GM19372 (cell line): ENCODE results near the gene RBMS1.
"Not testable (repeated sequence)": the region's sequence is repeated elsewhere in the genome, so short reads cannot be mapped to it uniquely, and the experiment has no call there.

ENCODE experiments used
- ATAC-seq: cut with Tn5 transposase; IDR thresholded peaks from one replicate; pipeline ENCODE4 v1.9.1; 2021; ENCODE audit warnings: mild to moderate bottlenecking, low read depth, moderate library complexity; ENCODE audit not compliant: unreplicated experiment

Gene RBMS1

DNA sequence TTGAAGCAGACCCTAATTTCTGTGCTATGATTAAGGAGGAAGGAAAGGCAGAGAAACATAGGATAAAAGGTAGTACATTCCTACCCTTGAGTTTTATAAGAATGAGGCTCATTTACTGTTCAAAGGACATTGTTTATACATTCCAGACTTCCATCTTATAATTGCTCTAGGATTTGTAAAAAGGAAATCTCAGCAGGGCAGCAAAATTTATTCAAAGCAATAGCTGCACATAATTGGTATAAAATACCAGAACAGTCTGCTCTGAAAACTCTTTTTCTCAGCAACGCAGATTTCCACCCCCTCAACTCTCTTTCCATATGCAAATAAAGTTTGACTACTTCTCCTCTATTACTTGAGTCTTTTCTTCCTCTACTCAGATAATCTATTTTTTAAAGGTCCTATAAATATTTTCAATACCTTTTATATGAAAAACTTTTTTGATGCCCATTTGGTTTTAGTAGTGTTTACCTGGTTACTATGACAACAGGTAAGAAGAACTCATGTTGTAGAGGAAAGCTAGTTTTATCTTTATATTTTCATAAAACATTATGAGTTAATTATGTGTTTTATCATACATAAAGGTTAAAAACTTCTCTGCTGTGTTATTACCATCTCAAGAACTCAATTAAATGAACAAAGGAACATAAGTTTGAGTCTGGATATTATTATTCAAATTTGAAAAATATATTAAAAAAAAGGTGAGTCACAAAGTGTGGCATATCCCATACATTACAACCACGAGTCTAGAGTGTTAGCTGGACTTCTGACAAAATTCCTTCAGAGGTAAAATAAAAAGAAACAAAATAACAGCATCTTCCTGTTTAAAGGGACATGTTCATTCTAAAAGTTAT is 19.9 kb downstream of the RBMS1 start:
- ATAC-seq = no peak

DNA sequence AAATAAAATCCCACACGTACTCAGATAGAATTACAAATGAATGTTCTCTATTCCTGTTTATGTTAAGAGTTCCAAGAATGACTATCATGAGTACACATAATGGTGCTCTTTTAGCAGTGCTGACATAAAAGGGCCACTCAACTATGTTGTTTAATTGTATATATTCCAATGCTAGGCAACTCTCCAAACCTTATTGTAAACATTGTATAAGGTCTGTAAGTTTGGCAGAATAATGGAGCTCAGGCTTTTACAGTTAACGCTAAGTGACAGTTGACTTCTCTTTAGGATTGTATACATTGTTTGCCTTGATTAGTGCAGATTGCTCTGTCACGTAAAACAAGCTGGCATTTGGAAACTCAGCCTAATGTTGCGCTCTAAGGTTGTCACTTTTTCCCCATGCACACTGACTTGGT is 20.8 kb downstream of the RBMS1 start:
- ATAC-seq = no peak

DNA sequence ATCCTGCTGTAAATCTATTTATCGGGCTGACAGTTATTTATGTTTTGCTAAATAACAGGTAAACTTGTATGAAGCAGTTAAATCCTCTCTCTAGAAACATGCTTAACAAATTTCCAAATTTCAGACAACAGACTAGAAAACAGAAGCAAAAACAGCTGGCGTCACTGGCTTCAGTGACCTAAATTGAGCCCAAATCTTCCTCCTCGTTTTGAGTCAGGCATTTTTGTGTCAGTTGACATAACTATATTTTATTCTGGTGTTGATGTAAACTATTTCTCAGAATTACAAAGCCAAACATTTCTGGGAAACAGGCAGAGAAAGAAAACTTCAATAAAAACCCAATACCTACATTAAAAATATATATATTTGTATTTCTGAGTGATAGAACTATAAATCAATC is 21.7 kb downstream of the RBMS1 start:
- ATAC-seq = no peak

DNA sequence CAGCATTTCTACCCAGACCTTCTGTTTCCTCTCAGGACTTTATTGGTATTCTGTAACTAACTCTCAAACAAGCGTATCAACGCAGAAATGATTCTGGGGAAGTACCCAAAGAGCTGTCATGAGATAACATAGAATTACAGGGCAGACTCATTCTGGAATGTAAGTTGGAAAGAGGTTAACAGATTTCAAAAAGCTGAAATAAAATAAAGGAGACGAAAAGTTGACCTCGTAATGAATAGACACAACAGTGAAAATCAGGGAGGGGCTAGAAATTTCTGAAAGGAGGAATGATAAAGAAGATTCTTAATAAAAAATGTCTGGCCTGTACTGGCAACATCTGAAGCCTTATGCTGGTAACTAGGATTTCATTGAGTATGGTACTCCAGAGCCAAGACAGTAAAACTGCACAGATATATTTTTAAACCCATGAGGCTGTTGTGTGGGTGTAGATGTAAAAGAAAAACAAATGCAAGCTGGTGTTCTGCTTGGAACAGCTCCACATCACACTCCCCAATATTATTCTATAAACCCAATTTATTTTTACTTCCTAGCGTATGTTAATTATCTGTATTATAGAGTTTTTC is 23.9 kb downstream of the RBMS1 start:
- no peak for ATAC-seq

DNA sequence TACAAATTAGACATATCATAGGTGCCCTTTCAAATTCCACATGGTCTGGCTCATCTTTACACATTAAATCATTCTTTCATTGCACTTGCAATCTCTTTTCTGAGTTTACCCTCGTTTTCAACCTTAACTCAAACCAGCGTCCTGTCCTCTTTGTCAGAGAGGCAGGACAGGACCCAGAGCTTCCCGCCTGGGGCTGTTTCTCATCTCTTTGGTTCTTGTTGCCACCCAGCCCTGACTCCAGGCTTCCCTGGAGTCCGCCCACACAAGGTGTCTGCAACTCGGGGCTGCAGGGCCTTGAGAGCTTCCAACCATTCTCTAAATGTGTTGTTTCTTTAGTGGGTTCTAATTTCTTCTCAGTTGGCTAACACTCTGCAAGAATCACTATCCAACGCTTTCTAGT is 24.4 kb downstream of the RBMS1 start:
- no peak for ATAC-seq

DNA sequence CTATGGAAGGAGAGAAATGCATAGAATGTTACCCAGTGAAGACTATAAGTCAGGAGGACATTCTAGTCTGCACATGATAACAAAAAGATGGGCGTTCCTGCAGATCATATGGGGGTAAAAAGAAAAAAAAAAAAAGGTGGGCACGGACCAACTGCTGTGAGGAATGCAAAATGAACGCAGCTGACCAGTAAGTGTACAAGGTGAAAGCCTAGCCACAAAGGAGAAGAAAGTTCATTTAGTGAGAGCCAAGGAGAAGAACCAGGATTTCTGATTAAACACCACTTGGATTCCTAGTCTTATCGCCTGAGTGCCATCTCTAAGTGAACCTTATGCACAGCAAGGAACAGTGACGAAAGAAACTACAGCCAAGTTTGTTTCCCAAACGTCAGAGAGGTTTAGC is 26.5 kb downstream of the RBMS1 start:
- no peak for ATAC-seq

DNA sequence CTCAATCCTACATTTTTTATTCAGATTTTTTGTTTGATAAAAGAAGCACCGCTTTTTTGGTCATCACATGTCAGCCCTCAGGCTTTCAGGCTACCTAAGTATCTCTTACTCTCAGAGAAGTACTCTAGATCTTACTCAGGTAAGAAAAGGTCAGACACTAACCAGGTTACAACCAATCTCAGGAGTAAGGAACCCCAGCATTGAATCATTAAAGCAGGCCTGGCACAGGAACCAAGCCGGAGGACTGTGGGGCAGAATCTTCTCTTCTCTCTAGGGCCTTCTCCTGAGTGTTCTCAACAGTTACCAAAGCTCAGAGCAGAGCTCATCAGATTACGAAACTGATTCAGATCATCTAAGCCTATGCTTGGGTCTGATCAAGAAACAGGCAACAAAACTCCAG is 28.2 kb downstream of the RBMS1 start:
- no peak for ATAC-seq

DNA sequence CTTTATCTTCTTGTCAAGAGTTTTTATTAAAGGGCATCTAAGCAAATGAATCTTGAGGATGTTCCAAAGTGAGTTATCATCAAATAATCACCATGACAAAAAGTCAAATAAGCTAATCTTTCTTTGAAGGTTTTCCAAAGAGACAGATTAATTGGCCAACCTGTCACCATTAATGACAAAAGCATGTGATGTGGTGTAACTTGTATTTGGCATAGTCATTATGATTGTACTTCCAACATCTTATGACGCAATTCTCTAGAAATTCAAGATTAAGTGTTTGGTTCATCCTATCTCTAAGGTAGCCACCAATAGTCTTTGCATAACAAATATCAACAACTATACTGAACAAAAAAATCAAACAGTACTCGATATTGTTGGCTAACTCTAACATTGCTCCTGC is 28.6 kb downstream of the RBMS1 start:
- ATAC-seq = no peak

DNA sequence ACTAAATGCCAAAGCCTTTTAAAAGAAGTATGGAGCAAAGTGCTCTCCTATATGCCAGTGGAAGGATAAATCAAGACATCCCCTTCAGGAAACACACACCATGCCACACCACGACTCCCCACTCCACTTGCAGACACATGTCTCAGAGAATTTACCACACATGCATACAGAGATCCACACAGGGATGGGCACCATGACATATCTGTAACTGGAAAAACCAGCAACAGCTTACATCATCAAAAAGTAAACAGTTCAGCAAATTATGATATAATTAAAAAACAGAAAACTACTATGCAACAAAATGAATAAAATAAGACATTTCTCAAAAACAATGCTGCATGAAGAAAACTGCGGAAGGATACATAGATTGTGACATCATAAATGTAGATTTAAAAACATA is 29.6 kb downstream of the RBMS1 start:
- no peak for ATAC-seq

DNA sequence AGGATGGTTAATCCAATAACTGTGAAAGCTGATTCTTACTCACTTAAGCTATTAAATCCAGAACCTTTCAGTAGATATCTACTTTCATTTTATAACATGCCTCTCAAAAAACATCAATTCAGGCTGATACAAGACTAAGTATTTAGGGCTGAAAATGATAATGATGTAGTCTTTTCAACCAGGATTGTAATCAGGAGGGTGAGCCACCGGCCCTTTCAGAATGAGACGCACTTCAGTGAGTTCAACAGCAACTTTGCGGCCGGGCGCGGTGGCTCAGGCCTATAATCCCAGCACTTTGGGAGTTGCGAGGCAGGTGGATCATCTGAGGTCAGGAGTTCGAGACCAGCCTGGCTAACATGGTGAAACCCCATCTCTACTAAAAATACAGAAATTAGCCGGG is 30.4 kb downstream of the RBMS1 start:
- no peak for ATAC-seq

DNA sequence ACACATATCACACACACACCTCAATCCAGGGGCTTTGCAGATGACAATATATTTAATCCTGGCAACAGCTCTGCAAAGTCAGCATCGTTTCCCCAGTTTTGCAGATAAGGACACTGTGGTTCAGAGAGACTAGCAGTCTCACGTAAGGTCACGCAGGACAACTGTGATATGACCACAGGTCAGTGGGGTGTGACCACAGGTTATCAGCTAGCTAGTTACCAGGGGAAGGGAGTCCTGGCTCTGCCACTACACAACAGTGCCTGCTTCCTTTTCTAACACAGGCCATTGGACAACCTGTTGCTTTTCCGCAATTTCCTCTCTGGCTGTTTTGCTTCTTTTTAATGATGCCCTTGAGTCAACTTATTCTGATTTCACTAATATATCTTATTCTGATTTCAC is 33.3 kb downstream of the RBMS1 start:
- no peak for ATAC-seq

DNA sequence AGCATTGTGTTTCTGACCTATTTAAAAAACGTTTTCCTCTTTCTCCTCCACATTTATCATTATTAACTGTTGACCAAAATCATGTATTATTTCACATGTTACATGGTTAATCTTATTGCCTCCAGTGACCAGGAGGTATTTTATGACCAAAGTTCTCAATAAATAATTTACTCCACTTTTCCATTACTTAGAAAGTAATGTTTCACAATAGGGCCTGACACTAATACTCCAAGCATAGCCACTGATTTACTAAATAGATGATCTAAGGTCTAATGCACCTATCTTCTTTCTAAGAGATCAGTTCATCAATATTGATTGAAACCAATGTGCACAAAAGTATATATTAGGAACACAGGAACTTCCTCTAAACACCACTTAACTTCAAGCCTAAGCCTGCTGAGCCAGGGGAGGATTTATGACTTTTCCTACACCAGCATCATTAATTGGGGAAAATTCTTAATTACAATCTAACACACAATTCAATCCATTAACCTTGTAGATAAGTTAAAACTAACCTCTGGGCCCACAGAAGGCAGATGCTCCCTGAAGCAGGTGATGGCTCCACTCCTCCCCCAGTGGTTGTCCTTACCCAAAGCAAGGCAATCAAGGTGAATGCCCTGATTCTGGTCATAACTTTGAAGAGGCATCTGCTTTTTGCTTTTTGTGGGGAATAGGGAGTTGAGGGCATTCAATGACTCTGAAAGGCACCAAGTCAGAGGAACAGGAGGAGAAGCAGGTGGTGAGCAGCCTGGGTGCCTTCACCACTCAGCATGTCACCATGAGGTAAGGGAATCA is 33.9 kb downstream of the RBMS1 start:
- ATAC-seq = no peak

DNA sequence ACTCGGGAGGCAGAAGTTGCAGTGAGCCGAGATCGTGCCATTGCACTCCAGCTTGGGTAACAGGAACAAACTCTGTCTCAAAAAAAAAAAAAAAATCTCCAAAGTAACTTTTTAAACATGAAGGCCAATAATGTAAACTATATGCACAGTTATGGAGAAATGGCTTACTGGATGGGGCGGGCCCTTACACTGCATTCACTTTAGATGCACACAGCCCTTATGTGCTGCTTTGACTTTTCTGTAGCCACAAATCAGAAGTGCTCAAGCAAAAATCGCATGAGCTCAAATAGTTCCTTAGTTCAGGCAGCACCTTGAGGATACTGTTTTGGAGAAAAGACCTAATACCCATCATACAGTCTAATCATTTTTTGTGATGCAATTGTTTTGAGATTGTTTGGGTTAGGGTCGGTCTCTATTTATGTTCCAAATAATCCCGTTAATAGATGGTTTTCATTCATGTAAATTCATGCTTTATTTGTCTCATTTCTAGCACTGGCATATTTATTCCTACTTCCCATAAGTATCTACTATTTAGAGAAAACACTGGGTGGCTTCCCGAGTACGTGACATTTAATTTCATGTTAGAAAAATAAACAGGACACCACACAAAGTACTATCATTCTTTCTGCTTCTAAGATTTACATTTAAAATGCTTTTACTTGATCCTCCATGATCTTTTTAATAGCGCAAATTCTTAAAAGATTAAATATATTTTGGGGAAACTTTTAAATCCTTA is 34.7 kb downstream of the RBMS1 start:
- no peak for ATAC-seq

DNA sequence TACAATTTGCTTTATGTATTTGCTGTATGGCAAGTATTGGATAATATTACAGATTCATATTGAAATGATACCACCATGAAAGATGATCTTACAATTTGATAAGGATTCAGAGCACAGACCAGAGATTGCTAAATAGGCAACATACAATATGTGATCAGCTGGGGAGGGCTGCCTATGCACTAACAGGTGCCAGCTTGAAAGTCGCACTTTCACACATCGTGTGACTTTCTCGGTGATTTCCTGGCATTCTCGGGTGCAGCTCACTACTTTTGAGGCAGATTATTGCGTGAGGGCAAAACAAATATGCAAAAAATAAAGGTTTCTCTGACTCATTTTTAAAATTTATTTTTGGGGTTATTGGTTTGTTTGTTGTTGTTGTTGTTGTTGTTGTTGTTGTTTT is 36.0 kb downstream of the RBMS1 start:
- ATAC-seq = no peak

DNA sequence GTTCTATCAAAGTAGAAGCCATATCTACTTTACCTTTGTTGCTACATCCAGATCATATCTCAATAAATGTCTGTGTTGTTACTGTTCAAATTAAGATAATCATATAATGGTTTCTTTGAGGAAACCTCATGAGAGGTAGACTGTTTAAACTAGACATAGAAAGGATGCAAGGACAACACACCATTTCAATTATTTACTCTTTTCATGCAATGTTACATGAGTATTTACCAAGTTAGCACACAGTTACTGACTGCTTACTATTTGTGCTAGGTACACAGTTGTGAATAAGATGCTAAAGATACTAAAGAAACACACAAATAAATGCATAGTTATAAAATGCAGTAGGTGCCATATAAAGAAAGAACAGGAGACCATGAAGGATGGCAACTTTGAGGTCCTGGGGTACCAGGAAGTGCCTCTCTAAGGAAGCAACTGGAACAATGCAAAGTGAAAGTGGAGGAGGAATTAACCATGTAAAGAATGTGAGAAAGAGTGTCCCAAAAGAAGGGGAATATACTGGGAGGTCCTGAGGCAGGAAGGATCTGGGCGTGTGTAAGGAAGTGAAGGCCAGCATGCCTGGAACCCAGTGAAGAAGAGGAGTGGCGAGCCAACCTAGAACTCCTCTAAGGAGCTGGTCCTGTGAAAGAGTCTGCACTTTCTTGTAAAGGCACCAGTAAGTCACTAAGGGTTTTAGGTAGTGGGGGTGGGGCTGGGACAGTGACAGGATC is 39.4 kb downstream of the RBMS1 start:
- ATAC-seq = no peak

DNA sequence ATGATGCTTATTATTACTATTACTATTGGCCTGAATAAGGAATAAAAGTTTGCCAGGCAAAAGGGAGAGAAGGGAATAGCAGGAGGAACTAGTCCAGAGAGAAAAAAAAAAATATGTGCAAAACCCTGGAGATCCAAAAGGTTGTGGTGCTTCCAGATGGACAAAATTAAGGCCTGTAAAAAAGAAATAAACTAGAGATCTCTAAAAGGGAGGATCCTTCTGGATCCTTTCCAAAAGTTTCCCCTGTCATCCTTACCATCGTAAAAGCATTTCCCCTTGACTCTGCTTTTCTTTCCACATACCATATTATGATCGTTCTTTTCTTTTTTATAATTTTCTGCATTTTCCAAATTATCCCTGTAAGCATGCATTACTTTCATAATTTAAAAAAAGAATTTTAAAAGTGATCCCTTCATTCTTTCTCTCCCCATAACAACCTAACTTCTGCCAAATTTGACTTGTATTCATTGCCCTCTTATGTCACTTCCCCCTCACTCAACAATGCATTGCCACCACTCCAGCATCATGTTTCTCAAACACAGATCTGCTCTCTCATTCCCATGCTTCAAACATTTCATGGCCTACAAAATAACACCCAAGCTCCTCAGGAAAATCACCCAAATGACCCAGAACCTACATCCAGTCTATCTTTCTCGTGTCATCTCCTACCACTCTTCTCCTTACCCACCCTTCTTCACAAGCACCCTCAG is 40.3 kb downstream of the RBMS1 start:
- no peak for ATAC-seq

DNA sequence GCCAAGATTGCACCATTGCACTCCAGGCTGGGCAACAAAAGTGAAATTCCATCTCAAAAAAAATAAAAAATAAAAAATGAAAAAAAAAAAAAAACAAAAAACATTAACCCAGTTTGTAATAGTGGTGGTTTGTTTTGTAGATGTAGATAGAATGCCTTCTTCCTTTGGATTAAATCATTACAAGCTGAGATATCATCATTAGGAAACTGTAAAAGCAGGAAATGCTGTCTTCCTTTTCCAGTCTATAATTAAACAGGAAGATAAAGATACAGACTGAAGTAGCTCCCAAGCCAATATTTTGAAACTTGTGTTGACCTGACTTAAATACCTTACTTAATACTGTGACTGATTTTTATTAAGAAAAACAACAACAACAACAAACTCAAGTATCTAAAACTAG is 43.1 kb downstream of the RBMS1 start:
- no peak for ATAC-seq

DNA sequence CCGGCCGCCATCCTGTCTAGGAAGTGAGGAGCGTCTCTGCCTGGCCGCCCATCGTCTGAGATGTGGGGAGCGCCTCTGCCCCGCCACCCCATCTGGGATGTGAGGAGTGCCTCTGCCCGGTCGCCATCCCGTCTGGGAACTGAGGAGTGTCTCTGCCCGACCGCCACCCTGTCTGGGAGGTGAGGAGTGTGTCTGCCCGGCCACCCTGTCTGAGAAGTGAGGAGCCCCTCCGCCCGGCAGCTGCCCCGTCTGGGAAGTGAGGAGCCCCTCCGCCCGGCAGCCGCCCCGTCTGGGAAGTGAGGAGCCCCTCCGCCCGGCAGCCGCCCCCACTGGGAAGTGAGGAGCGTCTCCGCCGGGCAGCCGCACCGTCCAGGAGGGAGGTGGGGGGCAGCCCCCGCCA is 44.8 kb downstream of the RBMS1 start:
- ATAC-seq = not testable (repeated sequence)

DNA sequence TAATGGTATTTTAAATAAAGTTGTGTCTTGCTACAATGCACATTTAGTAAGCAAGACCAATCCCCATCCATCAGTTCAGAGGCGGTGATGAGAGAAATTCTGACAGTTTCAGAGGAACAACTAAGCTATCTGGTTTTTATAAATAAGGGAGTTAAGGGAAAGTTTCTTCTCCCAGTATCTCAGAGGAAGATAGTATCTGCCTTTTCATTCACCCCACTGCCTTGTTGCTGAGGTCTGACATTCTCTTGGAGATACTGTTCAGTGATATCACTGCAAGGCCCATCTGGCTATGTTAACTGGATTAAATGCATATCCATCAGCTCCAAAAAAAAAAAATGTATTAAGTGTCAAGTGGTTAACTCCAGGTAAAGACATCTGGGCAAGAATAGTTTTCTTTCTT is 47.9 kb downstream of the RBMS1 start:
- no peak for ATAC-seq

DNA sequence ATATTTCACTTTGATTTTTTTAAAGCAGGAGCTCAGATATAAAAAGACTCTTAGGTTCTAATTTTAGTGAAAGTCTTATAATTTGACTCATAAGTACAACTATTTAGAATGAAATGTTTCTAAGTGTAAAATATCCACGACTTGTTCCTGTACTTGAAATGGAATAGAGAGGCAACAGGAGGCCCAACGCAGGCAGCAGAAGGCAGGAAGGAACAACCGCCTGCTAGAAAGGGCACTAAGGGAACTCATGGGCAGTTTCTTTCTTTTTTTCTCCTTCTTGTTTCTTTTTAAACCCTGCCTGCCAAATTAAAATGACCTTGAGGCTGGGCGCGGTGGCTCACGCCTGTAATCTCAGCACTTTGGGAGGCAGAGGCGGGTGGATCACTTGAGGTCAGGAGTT is 51.0 kb downstream of the RBMS1 start:
- ATAC-seq = no peak
